GM18517 (cell line): ENCODE results near the gene MAP3K10.

Experiments
- ATAC-seq: cut with Tn5 transposase; IDR thresholded peaks from one replicate; pipeline ENCODE4 v1.9.1; 2021; ENCODE audit warnings: mild to moderate bottlenecking, moderate library complexity; ENCODE audit not compliant: unreplicated experiment

Gene MAP3K10

DNA sequence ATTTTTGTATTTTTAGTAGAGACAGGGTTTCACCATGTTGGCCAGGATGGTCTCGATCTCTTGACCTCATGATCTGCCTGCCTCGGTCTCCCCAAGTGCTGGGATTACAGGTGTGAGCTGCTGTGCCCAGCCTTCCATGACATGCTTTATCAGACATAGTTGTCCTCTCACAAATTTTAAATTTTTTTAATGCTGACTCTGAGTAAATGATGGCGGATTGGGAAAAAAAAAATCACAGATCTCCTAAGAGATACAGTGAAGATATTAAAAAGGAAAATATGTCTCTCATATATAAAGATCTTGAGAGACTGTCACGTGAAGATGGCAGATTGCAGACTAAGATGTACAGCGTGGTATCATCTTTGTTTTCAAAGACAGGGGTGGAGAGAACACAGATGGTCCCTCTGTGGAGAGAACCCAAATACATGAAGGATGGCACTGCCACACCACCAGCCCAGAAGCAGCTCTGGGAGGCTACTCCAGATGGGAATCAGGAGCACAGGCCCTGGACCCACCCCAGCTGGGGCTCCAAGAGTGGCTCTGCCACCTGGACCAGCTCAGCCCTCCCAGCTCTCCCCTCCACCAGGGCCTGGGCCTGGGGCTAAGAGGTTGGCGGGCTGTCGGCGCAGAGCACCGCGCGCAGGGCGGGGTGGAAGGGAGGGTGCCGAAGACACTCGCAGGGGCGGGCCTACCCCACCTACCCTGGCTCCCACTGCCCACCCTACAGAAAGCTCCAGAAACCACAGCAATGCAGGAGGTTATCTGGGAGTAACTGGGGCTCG, 55.3 kb downstream of the MAP3K10 start:
- no peak for ATAC-seq

DNA sequence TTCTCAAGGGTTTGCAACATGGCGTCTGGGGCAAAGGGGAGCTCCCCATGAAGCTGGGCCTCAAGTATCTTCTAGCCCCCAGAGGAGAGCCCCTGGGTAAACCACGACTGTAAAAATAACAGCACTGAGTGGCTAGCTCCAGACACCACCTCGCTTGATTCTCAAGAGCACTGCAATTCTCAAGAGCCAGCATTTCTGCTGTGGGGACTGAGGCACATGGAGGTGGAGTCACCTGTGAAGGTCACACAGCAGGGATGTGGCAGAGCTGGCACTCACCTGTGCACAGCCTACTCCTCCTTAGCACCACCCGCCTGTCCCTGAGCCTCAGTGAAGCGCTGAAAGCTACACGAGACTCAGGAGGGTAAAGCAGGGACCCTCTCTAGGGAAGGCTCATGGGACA, 56.0 kb downstream of the MAP3K10 start:
- no peak for ATAC-seq

DNA sequence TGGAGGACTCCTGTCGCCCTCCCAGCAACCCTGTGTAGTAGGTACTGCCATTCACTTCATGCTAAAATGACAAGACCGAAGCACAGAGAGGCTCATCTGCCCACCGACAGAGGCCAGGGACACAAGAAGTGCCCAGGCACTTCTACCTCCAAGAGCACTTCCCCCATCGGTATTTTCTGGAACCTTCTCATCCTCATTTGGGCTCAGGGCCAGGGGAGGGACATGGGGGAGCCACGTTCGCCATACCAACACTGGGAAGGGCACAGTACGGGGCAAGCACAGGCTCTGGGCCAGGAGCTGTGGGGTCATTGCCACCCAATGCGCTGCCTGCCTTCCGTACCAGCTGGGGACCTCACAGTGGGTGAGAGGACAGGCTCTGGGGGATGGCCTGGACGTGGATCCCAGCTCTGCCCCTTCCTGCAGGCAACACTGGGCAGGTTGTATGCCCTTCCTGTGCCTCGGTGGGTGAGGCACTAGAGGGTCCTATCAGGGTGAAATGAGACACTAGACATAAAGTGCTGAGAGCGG, 56.6 kb downstream of the MAP3K10 start:
- ATAC-seq: no peak

DNA sequence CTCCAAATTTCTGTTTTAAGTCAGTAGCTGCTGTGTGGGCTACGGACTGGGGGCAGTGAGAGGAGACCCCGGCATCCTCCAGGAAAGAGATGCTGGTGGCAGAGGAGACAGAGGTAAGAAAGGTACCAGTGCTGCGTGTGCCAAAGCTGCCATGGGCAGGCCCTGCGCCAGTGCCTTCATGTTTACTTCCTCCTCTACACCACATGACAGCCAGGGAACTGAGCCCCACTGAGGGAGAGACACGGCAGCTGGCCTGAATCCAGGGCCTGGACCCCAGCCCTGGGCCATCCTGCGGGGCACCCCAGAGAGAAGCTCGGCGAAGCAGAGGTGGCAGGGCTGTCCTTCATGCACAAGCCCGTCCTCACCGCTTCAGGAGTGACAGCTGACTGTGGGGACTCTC, 58.0 kb downstream of the MAP3K10 start:
- no peak for ATAC-seq

DNA sequence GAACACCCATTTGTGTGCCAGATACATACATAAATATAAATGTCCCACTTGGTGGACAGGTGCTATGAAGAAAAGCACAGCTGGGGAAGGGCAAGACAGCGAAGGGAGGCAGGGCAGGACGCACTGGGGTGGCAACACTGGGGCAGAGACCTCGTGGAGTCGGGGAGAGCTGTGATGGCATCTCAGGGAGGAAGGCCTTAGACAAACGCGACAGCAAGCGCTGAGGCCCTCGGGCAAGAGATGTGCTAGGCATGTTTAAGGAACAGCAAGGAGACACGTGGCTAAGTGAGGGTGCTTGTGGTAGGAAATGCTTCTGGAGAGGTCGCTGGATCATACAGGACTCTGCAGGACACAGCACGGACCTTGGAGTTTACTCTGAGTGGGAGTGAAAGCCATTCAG, 58.6 kb downstream of the MAP3K10 start:
- no peak for ATAC-seq

DNA sequence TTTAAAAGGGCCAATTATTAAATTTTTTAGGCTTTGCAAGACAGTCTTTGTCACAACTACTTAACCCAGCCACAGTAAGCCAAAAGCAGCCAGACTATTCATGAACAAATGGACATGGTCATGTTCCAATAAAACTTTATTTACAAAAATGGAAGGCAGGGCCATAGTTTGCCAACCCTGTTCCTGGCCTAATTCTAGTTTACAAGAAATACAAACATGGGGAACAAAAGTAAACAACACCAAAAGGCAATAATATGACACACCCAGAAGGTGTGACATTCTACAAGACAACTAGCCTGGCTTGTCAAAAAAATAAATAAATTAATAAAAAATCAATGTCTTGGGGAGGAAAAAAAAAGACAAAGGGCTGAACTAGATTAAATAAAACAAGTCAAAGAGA, 60.0 kb downstream of the MAP3K10 start:
- no peak for ATAC-seq

DNA sequence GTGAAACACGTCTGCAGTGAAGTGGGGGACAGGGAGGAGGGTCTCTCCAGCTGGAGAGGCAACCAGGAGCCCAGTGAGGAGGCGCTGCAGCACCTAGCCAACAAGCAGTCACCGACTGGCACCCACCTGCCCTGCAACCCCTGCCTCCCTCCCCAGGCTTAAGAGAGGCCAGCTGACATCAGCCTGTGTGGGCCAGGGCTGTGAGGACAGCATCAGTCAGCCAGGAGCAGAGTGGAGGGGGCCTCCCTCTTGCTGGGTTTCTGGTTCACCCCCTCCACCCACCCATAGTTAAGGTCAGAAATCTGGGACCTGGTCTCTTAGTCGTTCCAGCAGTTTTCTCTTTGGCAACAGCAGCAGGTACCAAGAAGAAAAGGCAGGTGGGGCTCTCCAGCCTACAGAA, 60.8 kb downstream of the MAP3K10 start:
- ATAC-seq: no peak

DNA sequence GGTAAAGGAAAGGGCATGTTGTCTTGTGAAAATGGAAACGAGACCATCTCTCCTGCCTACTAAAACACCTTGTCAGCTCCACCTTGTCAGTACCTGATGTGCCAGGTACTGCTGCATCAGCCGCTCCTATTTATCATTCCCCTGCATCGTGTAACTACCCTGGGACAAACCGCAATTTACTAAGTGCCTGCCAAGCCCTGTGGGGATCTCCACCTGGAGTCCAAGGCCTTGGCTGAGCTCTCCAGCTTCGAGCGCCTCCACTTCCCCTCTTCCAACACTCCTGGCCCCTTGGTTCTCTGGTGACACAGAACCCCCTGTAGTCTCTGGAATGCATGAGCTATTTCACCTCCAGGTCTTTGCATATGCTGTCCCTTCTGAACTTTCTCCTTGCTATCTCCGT, 61.2 kb downstream of the MAP3K10 start:
- no peak for ATAC-seq

DNA sequence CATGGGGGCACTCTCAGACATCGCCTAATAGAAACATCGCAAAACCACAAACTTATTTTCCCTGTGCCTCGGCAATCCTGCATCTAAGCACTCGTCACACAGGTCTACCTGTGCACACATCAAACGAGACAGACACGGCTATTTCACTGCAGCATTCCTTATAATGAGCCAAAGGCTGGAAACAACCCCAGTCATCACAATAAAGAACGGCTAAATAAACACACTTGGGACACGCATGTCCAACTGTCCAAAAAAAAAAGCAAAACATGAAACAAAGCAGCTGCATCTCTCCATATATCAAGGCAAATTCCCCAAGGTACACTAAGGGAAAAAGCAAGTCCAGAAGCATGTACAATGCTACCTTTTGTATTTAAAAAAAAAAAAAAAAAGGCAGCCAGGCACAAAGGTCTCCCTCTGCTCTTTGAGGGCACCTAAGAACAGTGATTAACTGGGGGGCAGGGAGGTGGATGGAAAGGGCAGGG, 62.4 kb downstream of the MAP3K10 start:
- ATAC-seq: no peak

DNA sequence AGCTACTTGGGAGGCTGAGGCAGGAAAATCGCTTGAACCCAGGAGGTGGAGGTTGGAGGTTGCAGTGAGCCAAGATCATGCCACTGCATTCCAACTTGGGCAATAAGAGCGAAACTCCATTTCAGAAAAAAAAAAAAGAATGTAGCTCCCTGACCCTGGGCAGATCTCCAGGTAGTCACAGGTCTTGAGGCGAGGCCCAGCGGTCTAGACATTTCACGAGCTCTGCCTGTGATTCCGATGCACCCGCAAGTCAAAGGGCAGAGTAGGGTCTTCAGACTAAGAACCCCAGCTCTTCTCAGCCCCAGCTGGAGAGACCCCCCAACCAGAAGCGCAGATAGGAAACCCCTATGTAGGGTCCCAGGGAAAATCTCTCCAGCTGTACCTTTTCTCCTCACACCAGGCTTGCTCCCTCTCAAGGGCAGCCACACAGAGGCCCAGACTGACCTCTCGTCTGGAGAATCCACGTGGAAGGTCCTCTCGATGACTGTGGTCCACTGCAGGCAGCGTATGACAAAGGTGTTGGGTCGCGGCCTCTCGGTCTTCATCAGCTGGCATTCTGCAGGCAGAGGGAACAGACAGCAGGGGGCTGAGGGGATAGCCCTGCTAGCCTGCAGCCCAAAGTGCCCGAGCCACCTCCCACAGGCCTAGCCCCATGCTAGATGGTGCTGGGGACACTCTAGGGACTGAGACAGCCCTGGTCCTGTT, 63.6 kb downstream of the MAP3K10 start:
- no peak for ATAC-seq

DNA sequence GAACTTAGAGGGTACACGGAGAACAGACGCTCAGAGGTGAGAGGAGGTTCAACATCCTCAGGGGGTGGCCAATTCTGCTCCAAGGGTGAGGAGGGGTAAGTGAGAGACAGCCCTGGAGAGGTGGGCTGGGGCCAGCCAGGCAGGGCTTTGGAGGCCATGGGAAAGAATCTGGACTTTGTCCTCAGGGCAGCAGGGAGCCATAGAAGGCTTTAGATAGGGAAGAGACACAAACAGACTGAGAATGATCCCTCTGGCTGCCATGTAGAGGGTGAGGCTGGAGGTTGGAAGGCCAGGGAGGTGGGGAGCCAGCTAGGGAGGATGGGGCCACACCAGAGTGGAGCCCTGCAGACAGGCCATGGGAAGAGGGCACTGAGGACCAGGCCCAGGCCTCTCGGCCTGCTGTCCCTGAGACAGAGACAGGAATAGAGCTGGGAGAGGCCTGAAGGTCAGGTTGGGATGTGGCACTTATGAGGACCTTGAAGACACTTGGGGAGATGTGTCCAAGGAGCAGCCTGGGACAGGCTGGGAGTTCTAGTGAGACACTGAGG, 64.5 kb downstream of the MAP3K10 start:
- no peak for ATAC-seq

DNA sequence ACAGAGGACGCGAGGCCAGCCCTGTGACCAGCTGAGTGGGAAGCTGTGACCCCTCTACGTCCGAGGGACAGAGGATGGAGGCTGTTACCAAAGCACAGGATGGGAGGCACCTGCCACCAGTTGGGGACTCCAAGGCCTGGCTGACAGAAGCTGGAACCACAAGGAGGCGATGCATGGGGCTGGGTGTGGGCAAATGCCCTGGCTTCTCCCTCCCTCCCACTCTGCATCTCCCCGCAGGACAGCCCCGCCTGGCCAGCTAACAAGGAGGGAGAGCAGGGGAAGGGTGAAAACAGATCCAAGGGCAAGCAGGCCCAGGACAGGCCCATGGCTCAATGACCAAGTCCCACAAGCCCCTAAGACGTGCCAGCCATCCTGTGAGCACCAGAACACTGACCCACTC, 65.3 kb downstream of the MAP3K10 start:
- ATAC-seq: no peak

DNA sequence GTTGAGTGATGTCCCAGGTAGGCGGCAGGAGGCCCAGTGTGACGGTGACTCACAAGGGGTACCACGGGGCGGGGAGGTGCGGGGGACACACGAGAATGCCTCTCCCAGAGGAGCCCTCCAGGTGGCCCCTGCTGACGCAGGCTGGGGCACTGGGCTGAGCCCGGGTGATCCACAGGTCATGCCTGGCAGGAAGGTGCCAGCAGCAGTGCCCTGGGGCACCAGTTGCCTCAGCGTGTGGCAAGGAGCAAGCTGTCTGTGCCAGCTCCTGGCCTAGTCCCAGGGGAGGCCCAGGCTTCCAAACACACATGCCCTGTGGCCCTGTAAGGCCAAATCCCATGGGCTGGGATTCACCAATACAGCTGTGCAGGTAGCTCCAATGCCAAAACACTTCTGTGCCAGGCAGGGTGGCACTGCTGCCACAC, 65.9 kb downstream of the MAP3K10 start:
- no peak for ATAC-seq

DNA sequence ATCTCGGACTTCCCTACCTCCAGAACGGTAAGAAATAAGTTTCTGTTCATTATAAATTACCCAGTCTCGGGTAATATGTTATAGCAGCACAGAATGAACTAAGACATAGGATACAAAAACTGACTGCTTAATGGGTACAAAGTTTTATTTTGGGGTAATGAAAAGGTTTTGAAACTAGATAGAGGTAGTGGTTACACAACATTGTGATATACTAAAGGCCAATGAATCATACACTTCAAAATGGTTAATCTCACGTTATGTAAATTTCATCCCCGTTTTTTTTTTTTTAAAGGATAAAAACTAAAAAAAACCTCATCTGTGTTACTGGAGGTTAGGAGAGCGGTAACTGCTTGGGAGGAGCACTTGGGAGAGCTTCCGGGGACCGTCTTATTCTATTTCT, 70.4 kb downstream of the MAP3K10 start:
- no peak for ATAC-seq

DNA sequence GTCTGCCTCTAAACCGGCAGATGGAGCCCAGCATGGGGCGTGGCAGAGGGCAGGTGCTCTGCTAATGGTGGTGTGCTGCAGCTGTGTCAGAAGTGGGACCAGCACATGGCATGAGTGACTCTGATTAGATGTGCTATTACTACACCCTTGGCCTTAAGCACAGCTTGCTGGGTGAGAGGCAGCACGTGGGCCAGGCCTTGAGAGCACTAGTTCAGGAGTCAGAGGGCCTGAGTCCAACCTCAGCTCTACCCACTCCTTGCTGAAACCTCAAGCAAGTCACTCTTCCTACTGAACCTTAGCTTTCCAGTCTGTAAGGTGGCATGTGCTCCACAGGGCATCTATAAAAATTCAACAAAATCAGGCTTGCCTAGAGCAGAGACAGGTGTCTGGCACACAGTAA, 71.2 kb downstream of the MAP3K10 start:
- no peak for ATAC-seq

DNA sequence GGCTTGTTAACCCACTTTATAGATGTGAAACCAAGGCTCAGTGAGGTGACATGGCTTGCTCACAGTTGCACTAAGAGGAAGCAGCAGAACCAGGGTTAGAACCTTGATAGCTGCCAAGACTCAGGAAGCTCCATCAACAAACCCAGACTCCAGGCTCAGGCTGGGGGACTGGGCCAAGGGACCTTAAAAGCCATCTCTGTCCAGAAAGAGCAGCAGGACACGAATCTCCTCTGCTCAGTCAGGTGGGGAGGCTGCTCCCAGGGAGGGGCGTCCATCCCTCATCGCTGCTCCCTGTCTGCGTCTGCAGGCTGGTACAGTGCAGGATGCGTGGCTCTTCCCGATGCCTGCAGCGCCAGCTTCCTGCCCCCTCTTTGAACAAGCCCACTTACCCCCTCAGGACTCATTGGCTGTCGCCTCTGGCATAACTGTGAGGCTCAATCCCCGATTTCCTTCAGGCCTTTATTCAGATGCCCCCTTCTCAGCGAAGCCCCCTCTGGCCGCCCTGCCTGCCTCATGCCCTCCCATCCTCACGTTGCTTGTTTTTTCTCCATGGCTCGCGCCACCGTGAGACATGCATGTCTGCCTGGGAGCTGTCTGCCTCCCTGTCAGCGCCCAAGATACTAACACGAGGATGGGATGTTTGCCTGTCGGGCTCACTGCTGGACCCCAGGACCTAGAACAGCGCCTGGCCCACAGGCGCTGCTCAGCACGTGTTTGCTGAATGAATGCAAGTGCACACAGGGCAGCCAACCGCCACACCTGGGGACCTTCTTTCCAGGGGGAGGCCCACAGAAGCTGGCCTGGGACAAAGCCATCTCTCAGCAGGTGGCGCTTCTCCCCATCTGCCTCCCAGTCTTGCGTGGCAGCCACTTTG, 72.5 kb downstream of the MAP3K10 start:
- ATAC-seq: no peak

DNA sequence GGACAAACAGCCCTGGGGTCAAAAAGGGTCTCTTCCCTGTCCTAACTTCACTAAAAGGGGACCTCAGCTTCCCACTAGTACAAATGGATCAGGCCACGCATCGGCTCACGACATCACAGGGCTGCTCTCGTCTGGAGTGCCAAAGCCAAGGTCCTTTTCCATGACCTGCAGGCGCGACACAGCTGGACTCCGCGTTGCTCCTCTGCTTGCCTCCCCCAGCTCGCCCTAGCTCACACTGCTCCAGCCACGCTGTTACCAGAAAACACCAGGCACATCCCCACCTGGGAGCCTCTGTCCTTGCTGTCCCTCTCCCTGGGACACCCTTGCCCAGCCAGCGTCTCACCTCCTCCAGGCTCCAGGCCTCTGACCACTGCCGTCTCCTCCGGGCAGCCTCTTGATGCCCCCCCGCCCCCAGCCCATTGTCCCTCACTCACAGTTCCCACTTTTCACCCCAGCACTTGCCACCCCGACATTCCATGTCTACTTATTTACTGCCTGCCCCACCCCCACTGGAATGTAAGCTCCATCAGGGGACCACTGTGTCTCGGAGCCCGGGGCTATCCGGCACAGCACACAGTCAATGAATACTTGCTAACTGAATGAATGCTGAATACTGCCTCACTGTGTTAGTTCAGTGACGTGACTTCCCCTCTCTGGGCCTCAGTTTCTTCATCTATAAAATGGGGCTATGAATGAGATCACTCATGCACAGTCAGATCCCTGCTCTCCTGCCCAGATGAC, 73.3 kb downstream of the MAP3K10 start:
- no peak for ATAC-seq
